ENCODE measurements around the gene ABLIM1.

DNA sequence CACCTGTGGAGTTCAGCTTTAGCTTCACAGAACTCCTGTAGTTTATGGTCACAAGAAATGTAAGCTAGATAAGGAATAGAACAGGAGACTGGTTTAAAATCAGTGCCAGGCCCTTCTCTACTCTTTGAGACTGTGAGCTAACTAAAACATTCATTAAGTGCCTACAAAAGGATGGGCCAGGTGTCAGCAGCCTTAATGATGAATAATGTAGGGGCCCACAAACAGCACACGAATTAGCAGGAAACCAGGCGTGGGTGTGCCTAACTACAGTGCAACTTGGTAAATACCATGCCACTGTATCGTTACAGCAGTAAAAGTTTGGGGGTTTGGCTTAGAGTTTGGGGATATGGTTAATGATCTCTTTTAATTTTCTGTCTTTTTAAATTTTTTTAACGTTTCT, 6.1 kb upstream of the ABLIM1 start:
- TF ChIP-seq FOXK2 (IDR thresholded peaks at IDR 0.05) (no peak), SP1 (IDR thresholded peaks at IDR 0.05) (no peak), ELF4 (IDR thresholded peaks at IDR 0.05) (no peak), ZNF384 (IDR thresholded peaks at IDR 0.05) (no peak), NFRKB (IDR thresholded peaks at IDR 0.05) (no peak), FOXA1 (IDR thresholded peaks at IDR 0.05) (no peak)

Data from HEK293T (cell line).